ENCODE results near the gene TPGS1. TPM values are rescaled to one million over a fixed set of nuclear protein-coding genes. Genes with fewer than 3 reads are reported as not detected.

Gene TPGS1
- total and polyA plus RNA-seq, 2 donors (not counting 1 experiment from before 2014, with no cell fraction given): 8.1 to 33.8 TPM

DNA sequence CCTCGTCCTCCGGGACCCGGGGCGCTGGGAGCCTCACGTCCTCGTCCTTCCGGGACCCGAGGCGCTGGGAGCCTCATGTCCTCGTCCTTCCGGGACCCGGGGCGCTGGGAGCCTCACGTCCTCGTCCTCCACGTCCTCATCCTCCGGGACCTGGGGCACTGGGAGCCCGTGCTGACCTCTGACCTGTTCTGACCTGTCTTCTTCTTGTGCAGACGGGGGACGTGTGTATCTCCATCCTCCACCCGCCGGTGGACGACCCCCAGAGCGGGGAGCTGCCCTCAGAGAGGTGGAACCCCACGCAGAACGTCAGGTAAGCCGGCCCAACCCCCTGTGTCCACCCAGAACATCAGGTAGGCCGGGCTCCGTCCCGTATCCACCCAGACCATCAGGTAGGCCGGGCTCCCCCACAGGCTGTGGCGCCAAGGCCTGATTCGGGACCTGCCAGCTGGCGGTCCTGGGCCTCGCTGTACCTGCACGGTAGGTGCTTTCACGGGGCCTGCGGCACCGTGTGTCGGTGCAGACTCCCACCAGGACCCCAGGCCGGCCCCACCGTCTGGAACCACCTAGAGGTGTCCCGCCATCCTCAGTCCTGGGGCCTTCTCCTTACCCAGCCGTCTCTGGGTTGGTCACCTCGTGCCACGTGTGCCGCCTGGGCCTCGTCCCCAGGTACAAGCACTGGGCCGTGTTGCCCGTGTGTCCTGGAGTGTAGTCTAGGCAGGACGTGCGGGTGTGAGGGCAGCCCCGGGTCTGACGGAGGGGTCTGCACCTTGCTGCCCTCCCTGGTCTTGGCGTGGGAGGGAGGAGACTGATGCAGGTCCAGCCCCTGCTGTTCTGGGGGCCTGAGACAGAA is 29.0 kb downstream of the TPGS1 start:
- H3K36me3 ChIP-seq (replicated peaks in 1 of 2; ENCODE audit: control extremely low read depth in 1 of 2, control insufficient read depth in 1 of 2, extremely low read depth in 1 of 2, insufficient read depth in 2 of 2, low read length in 1 of 2): peaks cover 0 to 24% of the 10 kb centered on the region in 2 experiments
- ChIA-PET POLR2A (no interaction called here), CTCF (no interaction called here)
- no peak overlapping the region for H3K4me3 Mint-ChIP-seq
- no peak overlapping the region for H3K27ac Mint-ChIP-seq
- DNase-seq (peak; percentile 17), ATAC-seq (ENCODE audit: low read depth) (no peak)
- H3K27ac ChIP-seq (ENCODE audit: low read length in 2 of 2): no peak overlapping the region
- no peak overlapping the region for H2AFZ ChIP-seq (ENCODE audit: insufficient read depth, low read depth, low read length, poor library complexity, severe bottlenecking)
- TF ChIP-seq CTCF (IDR thresholded peaks at IDR 0.05): no peak
- no peak for TF ChIP-seq EZH2 (IDR thresholded peaks at IDR 0.05; ENCODE audit: borderline replicate concordance, insufficient read depth, low read depth, low read length, poor library complexity, severe bottlenecking)
- peaks cover 47% of the 10 kb centered on the region for H3K79me2 ChIP-seq (ENCODE audit: control insufficient read depth, insufficient read depth, low read length)
- no peaks in the 10 kb centered on the region for H3K27me3 Mint-ChIP-seq
- H3K9ac ChIP-seq (ENCODE audit: low read length): no peak overlapping the region
- no peaks in the 10 kb centered on the region for H3K9me3 Mint-ChIP-seq (ENCODE audit: insufficient read depth)
- no peak overlapping the region for H3K4me2 ChIP-seq (replicated peaks; ENCODE audit: low read depth, low read length, poor library complexity, severe bottlenecking)
- no peaks in the 10 kb centered on the region for H3K27me3 ChIP-seq (replicated peaks in 1 of 4; ENCODE audit: control extremely low read depth in 1 of 4, control insufficient read depth in 3 of 4, insufficient read depth in 4 of 4, low read length in 3 of 4)
- whole genome bisulfite sequencing (ENCODE audit: insufficient coverage): 95% methylated on average over 55 of the region's 55 CpGs
- intact Hi-C loops (cut with micrococcal nuclease): no loop called here
- no peak overlapping the region for H3K4me3 ChIP-seq (ENCODE audit: control extremely low read depth in 1 of 5, extremely low read depth in 1 of 5, insufficient read depth in 1 of 5, low read depth in 2 of 5, low read length in 4 of 5)
- peaks cover 61% of the 10 kb centered on the region for H4K20me1 ChIP-seq (ENCODE audit: control insufficient read depth, insufficient read depth, low read length, poor library complexity, severe bottlenecking)
- peaks cover 0 to 3% (median 0%) of the 10 kb centered on the region in 3 donors for H3K9me3 ChIP-seq (ENCODE audit: control extremely low read depth in 1 of 3, control insufficient read depth in 2 of 3, insufficient read depth in 1 of 3, low read length in 2 of 3)
- H3K4me1 ChIP-seq (ENCODE audit: control insufficient read depth in 2 of 2, insufficient read depth in 2 of 2, low read length in 2 of 2): peaks cover 12 to 19% of the 10 kb centered on the region in 2 donors
- H3K4me1 Mint-ChIP-seq: peaks cover 10% of the 10 kb centered on the region

DNA sequence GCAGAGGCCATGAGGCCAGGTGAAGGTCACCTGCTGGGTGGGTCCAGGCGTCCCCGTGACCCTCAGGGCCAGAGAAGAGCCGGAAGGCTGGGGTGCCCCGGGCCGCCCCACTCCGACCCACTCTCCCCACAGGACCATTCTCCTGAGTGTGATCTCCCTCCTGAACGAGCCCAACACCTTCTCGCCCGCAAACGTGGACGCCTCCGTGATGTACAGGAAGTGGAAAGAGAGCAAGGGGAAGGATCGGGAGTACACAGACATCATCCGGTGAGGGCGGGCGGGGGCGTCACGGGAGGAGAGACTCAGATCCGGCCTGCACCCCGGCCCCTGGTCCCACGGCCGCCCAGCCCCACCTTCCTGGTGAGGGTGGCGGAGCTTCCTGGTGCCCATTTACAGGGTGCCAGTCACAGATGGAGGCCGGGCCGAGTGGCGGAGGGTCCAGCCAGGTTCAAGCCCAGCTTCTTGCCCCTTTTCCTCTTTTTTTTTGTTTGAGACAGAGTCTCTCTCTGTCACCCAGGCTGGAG is 29.6 kb downstream of the TPGS1 start:
- Mint-ChIP-seq H3K27ac (no peak overlapping the region), H3K27me3 (no peaks in the 10 kb centered on the region), H3K4me3 (no peak overlapping the region), H3K4me1 (peaks cover 10% of the 10 kb centered on the region), H3K9me3 (ENCODE audit: insufficient read depth) (no peaks in the 10 kb centered on the region)
- intact Hi-C loops (cut with micrococcal nuclease): no loop called here
- Histone ChIP-seq H3K27ac (ENCODE audit: low read length in 2 of 2) (no peak overlapping the region), H3K36me3 (replicated peaks in 1 of 2; ENCODE audit: control extremely low read depth in 1 of 2, control insufficient read depth in 1 of 2, extremely low read depth in 1 of 2, insufficient read depth in 2 of 2, low read length in 1 of 2) (peaks cover 0 to 25% of the 10 kb centered on the region in 2 experiments), H3K27me3 (replicated peaks in 1 of 4; ENCODE audit: control extremely low read depth in 1 of 4, control insufficient read depth in 3 of 4, insufficient read depth in 4 of 4, low read length in 3 of 4) (no peaks in the 10 kb centered on the region), H3K9me3 (ENCODE audit: control extremely low read depth in 1 of 3, control insufficient read depth in 2 of 3, insufficient read depth in 1 of 3, low read length in 2 of 3) (peaks cover 0 to 3% (median 0%) of the 10 kb centered on the region in 3 donors), H3K4me2 (replicated peaks; ENCODE audit: low read depth, low read length, poor library complexity, severe bottlenecking) (no peak overlapping the region), H3K4me1 (ENCODE audit: control insufficient read depth in 2 of 2, insufficient read depth in 2 of 2, low read length in 2 of 2) (peaks cover 12 to 19% of the 10 kb centered on the region in 2 donors), H2AFZ (ENCODE audit: insufficient read depth, low read depth, low read length, poor library complexity, severe bottlenecking) (no peak overlapping the region), H3K4me3 (ENCODE audit: control extremely low read depth in 1 of 5, extremely low read depth in 1 of 5, insufficient read depth in 1 of 5, low read depth in 2 of 5, low read length in 4 of 5) (no peak overlapping the region), H4K20me1 (ENCODE audit: control insufficient read depth, insufficient read depth, low read length, poor library complexity, severe bottlenecking) (peaks cover 66% of the 10 kb centered on the region), H3K79me2 (ENCODE audit: control insufficient read depth, insufficient read depth, low read length) (peaks cover 45% of the 10 kb centered on the region), H3K9ac (ENCODE audit: low read length) (no peak overlapping the region)
- TF ChIP-seq EZH2 (IDR thresholded peaks at IDR 0.05; ENCODE audit: borderline replicate concordance, insufficient read depth, low read depth, low read length, poor library complexity, severe bottlenecking): no peak
- TF ChIP-seq CTCF (IDR thresholded peaks at IDR 0.05): no peak
- POLR2A ChIA-PET: no interaction called here
- CTCF ChIA-PET: no interaction called here
- DNase-seq (peak; percentile 8), ATAC-seq (ENCODE audit: low read depth) (no peak)
- 99% methylated on average over 23 of the region's 26 CpGs for WGBS (ENCODE audit: insufficient coverage)
